ENCODE data around the gene ABL1.
"Not testable (repeated sequence)": the region's sequence is repeated elsewhere in the genome, so short reads cannot be mapped to it uniquely, and the experiment has no call there.

GRCh38 chr9:130803116-130803515 is 31.9 kb upstream of the ABL1 start:
- not testable (repeated sequence) for TF ChIP-seq POU6F1 (CRISPR knock-in tag; IDR thresholded peaks at IDR 0.05; ENCODE audit: borderline replicate concordance, low read depth); TOX (CRISPR knock-in tag; IDR thresholded peaks at IDR 0.05; ENCODE audit: borderline replicate concordance); SNAI2 (CRISPR knock-in tag; IDR thresholded peaks at IDR 0.05); PATZ1 (CRISPR knock-in tag; IDR thresholded peaks at IDR 0.05; ENCODE audit: borderline replicate concordance); ARNTL (CRISPR knock-in tag; IDR thresholded peaks at IDR 0.05; ENCODE audit: borderline replicate concordance, low read depth); ZC3H10 (CRISPR knock-in tag; IDR thresholded peaks at IDR 0.05); CREB5 (CRISPR knock-in tag; IDR thresholded peaks at IDR 0.05; ENCODE audit: low read depth); ESRRG (CRISPR knock-in tag; IDR thresholded peaks at IDR 0.05); BACH2 (CRISPR knock-in tag; IDR thresholded peaks at IDR 0.05; ENCODE audit: borderline replicate concordance)
